NCI-H1436 treated with DMSO at 0.1 percent for 48 hours (cell line): Measurements from ENCODE around the gene RTL10.

Source experiments
- DNase-seq: peaks from one replicate; lab custom pipeline; 2025; lab: John Stamatoyannopoulos, UW

The RTL10 gene

GRCh38 chr22:19863571-19863970 is 8.9 kb upstream of the RTL10 start:
- no peak for DNase-seq

GRCh38 chr22:19862619-19863246 is 8.1 kb upstream of the RTL10 start:
- DNase-seq, result no peak

GRCh38 chr22:19859861-19860510 is 5.3 kb upstream of the RTL10 start:
- no peak for DNase-seq

- no peak for DNase-seq
Measured at GRCh38 chr22:19857382-19857781, 2.7 kb upstream of the RTL10 start.

GRCh38 chr22:19855504-19856409 is 1.1 kb upstream of the RTL10 start:
- no peak for DNase-seq

- DNase-seq, result no peak
Measured at GRCh38 chr22:19853879-19854777, 546 bp downstream of the RTL10 start.

- DNase-seq, result no peak
Measured at GRCh38 chr22:19853058-19853878, 1.4 kb downstream of the RTL10 start.

GRCh38 chr22:19852177-19852781 is 2.4 kb downstream of the RTL10 start:
- no peak for DNase-seq

- no peak for DNase-seq
Measured at GRCh38 chr22:19851291-19852176, 3.1 kb downstream of the RTL10 start.

- no peak for DNase-seq
Measured at GRCh38 chr22:19850763-19851109, 3.9 kb downstream of the RTL10 start.

GRCh38 chr22:19849835-19850762 is 4.6 kb downstream of the RTL10 start:
- DNase-seq, result no peak

- no peak for DNase-seq
Measured at GRCh38 chr22:19848298-19849224, 6.1 kb downstream of the RTL10 start.

GRCh38 chr22:19847345-19847632 is 7.4 kb downstream of the RTL10 start:
- no peak for DNase-seq

GRCh38 chr22:19846620-19847344 is 7.9 kb downstream of the RTL10 start:
- no peak for DNase-seq

- no peak for DNase-seq
Measured at GRCh38 chr22:19845054-19845722, 9.5 kb downstream of the RTL10 start.

GRCh38 chr22:19844377-19845053 is 10.2 kb downstream of the RTL10 start:
- no peak for DNase-seq
